Measurements from ENCODE around the gene DNAAF9.

Gene DNAAF9

DNA sequence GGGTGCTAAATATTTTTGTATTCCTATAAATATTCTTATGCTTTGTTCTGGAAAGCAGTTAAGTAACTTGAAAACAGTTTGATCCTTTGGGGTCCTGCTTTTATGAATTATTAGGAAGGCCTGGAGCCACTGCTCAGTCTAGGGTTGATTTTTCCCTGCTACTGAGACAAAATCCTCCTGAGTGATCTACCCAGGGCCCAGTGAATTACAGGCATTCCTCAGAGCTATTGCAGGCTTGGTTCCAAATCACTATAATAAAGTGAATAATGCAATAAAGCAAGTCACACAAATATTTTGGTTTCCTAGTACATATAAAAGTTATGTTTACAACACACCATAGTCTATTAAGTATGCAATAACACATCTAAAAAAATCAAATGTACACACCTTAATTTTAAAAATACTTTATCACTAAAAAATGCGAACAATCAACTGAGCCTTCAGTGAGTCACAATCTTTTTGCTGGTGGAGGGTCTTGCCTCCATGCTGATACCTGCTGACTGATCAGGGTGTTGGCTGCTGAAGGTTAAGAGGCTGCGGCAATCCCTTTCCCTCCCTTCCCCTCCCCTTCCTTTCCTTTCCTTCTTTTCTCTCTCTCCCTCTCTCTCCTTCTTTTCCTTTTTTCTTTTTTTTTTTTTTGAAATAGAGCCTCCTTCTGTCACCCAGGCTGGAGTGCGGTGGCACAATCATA is 43.0 kb downstream of the DNAAF9 start:
- H3K9me3 ChIP-seq (ENCODE audit: insufficient read depth, low read depth, low read length): no peaks in the 10 kb centered on the region
- TF ChIP-seq, protein P1, sequence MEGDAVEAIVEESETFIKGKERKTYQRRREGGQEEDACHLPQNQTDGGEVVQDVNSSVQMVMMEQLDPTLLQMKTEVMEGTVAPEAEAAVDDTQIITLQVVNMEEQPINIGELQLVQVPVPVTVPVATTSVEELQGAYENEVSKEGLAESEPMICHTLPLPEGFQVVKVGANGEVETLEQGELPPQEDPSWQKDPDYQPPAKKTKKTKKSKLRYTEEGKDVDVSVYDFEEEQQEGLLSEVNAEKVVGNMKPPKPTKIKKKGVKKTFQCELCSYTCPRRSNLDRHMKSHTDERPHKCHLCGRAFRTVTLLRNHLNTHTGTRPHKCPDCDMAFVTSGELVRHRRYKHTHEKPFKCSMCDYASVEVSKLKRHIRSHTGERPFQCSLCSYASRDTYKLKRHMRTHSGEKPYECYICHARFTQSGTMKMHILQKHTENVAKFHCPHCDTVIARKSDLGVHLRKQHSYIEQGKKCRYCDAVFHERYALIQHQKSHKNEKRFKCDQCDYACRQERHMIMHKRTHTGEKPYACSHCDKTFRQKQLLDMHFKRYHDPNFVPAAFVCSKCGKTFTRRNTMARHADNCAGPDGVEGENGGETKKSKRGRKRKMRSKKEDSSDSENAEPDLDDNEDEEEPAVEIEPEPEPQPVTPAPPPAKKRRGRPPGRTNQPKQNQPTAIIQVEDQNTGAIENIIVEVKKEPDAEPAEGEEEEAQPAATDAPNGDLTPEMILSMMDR (conservative IDR thresholded peaks at IDR 0.05; ENCODE audit: low read length): no peak
- no peak for TF ChIP-seq EZH2phosphoT487 (IDR thresholded peaks at IDR 0.05; ENCODE audit: borderline replicate concordance)
- no peaks in the 10 kb centered on the region for H3K79me2 ChIP-seq (ENCODE audit: insufficient read depth, low read length)
- no peak overlapping the region for H3K9ac ChIP-seq (ENCODE audit: low read depth, low read length, poor library complexity, severe bottlenecking)
- H3K4me3 ChIP-seq (ENCODE audit: low read length, poor library complexity, severe bottlenecking): no peak overlapping the region
- no peaks in the 10 kb centered on the region for H3K27me3 ChIP-seq (ENCODE audit: insufficient read depth, low read length, poor library complexity, severe bottlenecking)
- no peaks in the 10 kb centered on the region for H3K9me2 ChIP-seq (replicated peaks; ENCODE audit: low read depth, low read length)
- no peaks in the 10 kb centered on the region for H4K20me1 ChIP-seq (ENCODE audit: insufficient read depth, low read length, poor library complexity, severe bottlenecking)
- peaks cover 7% of the 10 kb centered on the region for H3K4me1 ChIP-seq (ENCODE audit: insufficient read depth, low read length, poor library complexity, severe bottlenecking)
- H3K36me3 ChIP-seq (ENCODE audit: insufficient read depth, low read length): peaks cover 14% of the 10 kb centered on the region; the same call in 1 of the 2 replicates
- H2AFZ ChIP-seq (ENCODE audit: low read length): no peak overlapping the region
- H3F3A ChIP-seq (ENCODE audit: low read depth): 0 out of 2 replicates have a peak, but pooled peaks cover 2% of the 10 kb centered on the region
- no peak overlapping the region for H3K4me2 ChIP-seq (ENCODE audit: low read depth, low read length, poor library complexity, severe bottlenecking)

DNA sequence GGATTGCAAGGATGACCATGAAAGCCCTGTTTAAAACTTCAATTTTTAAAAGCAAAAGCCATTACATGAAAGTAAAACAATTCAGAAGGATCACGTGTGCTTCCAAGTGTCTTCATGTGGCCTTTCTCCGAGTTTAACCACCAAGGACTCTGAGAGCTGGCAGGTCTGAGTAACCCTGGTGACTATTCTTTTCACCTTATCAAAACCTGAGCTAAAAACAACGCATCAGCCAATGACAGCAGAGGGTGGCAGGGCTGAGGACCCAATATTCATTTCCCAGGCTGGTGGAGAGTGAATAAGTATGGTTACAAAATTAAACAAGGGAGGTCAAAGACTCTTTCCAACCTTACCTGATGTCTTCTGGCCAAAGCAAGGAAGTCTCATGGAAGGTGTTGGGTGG is 46.7 kb downstream of the DNAAF9 start:
- no peak overlapping the region for H2AFZ ChIP-seq (ENCODE audit: low read length)
- TF ChIP-seq, protein P1 (conservative IDR thresholded peaks at IDR 0.05; ENCODE audit: low read length): no peak
- no peak for TF ChIP-seq EZH2phosphoT487 (IDR thresholded peaks at IDR 0.05; ENCODE audit: borderline replicate concordance)
- H3K9ac ChIP-seq (ENCODE audit: low read depth, low read length, poor library complexity, severe bottlenecking): no peak overlapping the region
- H4K20me1 ChIP-seq (ENCODE audit: insufficient read depth, low read length, poor library complexity, severe bottlenecking): no peaks in the 10 kb centered on the region
- H3K4me2 ChIP-seq (ENCODE audit: low read depth, low read length, poor library complexity, severe bottlenecking): no peak overlapping the region
- no peaks in the 10 kb centered on the region for H3K9me2 ChIP-seq (replicated peaks; ENCODE audit: low read depth, low read length)
- H3K4me3 ChIP-seq (ENCODE audit: low read length, poor library complexity, severe bottlenecking): no peak overlapping the region
- no peaks in the 10 kb centered on the region for H3K79me2 ChIP-seq (ENCODE audit: insufficient read depth, low read length)
- H3K9me3 ChIP-seq (ENCODE audit: insufficient read depth, low read depth, low read length): no peaks in the 10 kb centered on the region
- H3K4me1 ChIP-seq (ENCODE audit: insufficient read depth, low read length, poor library complexity, severe bottlenecking): peaks cover 7% of the 10 kb centered on the region
- H3K27me3 ChIP-seq (ENCODE audit: insufficient read depth, low read length, poor library complexity, severe bottlenecking): no peaks in the 10 kb centered on the region
- H3F3A ChIP-seq (ENCODE audit: low read depth): no peaks in the 10 kb centered on the region
- no peaks in the 10 kb centered on the region for H3K36me3 ChIP-seq (ENCODE audit: insufficient read depth, low read length)

DNA sequence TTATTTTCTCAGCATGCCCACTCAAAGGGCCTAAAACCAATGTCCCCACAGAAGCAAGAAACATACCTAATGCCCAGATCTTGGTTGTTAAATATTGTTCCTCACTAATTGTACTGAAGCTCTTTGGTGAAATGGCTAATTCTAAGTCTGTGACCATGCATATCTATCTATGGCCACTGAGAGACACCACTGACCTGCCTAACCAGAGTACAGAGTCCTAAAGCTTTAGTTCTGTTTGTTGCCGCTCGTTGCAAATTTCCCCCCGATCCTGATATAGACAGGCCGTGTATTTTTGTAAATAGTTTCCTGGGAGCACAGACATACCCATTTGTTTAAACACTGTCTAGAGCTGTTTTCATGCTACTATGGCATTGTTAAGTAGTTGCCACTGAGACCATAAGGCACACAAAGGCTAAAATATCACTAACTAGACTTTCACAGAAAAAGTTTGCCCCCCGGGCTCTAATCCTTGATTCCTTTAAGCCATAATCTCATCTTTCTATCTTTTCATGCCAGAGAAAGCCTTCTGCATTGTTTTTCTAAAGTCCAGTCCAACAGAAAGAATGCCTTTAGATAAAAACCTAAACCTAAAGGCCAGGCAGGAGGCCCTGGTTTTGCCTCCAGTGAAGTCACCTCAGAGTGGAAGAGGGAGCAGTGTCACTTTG is 48.7 kb downstream of the DNAAF9 start:
- Histone ChIP-seq H3K4me2 (ENCODE audit: low read depth, low read length, poor library complexity, severe bottlenecking) (no peak overlapping the region), H3K79me2 (ENCODE audit: insufficient read depth, low read length) (no peaks in the 10 kb centered on the region), H4K20me1 (ENCODE audit: insufficient read depth, low read length, poor library complexity, severe bottlenecking) (no peaks in the 10 kb centered on the region), H3K9ac (ENCODE audit: low read depth, low read length, poor library complexity, severe bottlenecking) (no peak overlapping the region), H3K4me3 (ENCODE audit: low read length, poor library complexity, severe bottlenecking) (no peak overlapping the region), H3K4me1 (ENCODE audit: insufficient read depth, low read length, poor library complexity, severe bottlenecking) (peaks cover 7% of the 10 kb centered on the region), H3F3A (ENCODE audit: low read depth) (no peaks in the 10 kb centered on the region), H3K27me3 (ENCODE audit: insufficient read depth, low read length, poor library complexity, severe bottlenecking) (no peaks in the 10 kb centered on the region), H3K9me2 (replicated peaks; ENCODE audit: low read depth, low read length) (no peaks in the 10 kb centered on the region), H3K9me3 (ENCODE audit: insufficient read depth, low read depth, low read length) (no peaks in the 10 kb centered on the region), H3K36me3 (ENCODE audit: insufficient read depth, low read length) (no peaks in the 10 kb centered on the region), H2AFZ (ENCODE audit: low read length) (no peak overlapping the region)
- TF ChIP-seq, protein P1 (conservative IDR thresholded peaks at IDR 0.05; ENCODE audit: low read length): no peak
- TF ChIP-seq EZH2phosphoT487 (IDR thresholded peaks at IDR 0.05; ENCODE audit: borderline replicate concordance): no peak

Measured in Loucy (cell line).